ENCODE results near the gene LATS2. TPM values are rescaled to one million over a fixed set of nuclear protein-coding genes. Genes with fewer than 3 reads are reported as not detected.

Gene LATS2
- total and polyA plus RNA-seq, 2 of the 8 experiments (the other 6 are each of a cell fraction or from before 2014, with no cell fraction given): 8.3 to 26.2 TPM

DNA sequence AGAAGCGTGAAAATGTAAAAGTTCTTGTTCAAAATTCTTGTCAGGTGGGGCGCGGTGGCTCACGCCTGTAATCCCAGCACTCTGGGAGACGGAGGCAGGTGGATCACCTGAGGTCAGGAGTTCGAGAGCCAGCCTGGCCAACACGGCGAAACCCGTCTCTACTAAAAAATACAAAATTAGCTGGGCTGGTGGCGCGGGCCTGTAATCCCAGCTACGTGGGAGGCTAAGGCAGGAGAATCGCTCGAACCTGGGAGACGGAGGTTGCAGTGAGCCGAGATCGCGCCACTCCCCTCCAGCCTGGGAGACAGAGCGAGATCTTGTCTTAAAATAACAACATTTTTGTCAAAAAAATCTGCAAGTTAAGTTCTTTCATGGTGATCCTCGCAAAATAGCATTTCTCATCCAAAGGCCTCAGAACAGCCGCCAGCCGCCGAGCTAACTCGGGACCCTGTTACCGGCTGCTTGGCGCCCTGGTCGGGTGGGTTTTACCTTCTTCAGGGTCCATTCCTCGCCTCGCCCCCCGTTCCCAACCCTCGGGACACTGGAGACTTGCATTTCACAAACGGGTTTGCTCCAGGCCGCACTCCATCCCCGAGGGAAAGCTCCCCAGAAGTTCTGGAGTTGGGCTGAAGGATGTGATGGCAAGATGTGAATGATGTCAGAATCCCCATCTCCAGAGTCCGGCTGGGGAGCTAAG is 1.6 kb downstream of the LATS2 start:
- POLR2A ChIA-PET (ENCODE audit: partially characterized antibody): interaction anchor here (0.6 to 4.9 kb wide), 18 partner anchors 8 to 1186 kb away, joined by 3 to 45 read pairs (median 6); partner anchors contain the start of genes MRPL57 and SKA3
- Histone ChIP-seq H4K20me1 (replicated peaks in 1 of 2; ENCODE audit: control insufficient read depth in 1 of 2, insufficient read depth in 2 of 2, low read length in 2 of 2) (peaks cover 16 to 34% of the 10 kb centered on the region in 2 experiments), H3K79me1 (ENCODE audit: low read depth, low read length) (peaks cover 6% of the 10 kb centered on the region), H2BK20ac (ENCODE audit: low read length) (no peak overlapping the region), H3K4me3 (ENCODE audit: extremely low read depth in 1 of 4, insufficient read depth in 2 of 4, low read depth in 3 of 4, low read length in 4 of 4) (peak overlapping the region; percentile 83 to 97 (median 88)), H2BK15ac (ENCODE audit: low read length) (peak overlapping the region; percentile 92; the same call in 1 of the 2 replicates), H4K91ac (replicated peaks; ENCODE audit: insufficient read length, low read length) (peak overlapping the region; percentile 65), H2BK120ac (replicated peaks; ENCODE audit: low read depth, low read length) (no peak overlapping the region), H3K79me2 (ENCODE audit: control insufficient read depth in 1 of 2, insufficient read depth in 2 of 2, low read length in 2 of 2) (peaks cover 16 to 55% of the 10 kb centered on the region in 2 experiments), H3K27ac (ENCODE audit: low read depth, low read length) (no peak overlapping the region), H4K5ac (ENCODE audit: insufficient read length, low read depth, low read length) (no peak overlapping the region), H3K4ac (replicated peaks; ENCODE audit: insufficient read length, low read depth, low read length) (no peak overlapping the region), H2BK5ac (ENCODE audit: low read depth, low read length) (no peak overlapping the region), H2AK5ac (ENCODE audit: low read depth, low read length) (no peak overlapping the region), H3K23me2 (ENCODE audit: low read depth, low read length) (peaks cover 4% of the 10 kb centered on the region; the same call in 1 of the 2 replicates), H3K4me1 (replicated peaks in 1 of 4; ENCODE audit: control insufficient read depth in 3 of 4, insufficient read depth in 4 of 4, low read length in 3 of 4) (peaks cover 0 to 5% (median 5%) of the 10 kb centered on the region in 4 experiments; a peak in 5 of 7 replicates), H3K4me2 (ENCODE audit: insufficient read depth in 1 of 2, low read depth in 2 of 2, low read length in 2 of 2) (peak overlapping the region; percentile 75 to 88), H3K27me3 (replicated peaks in 1 of 4; ENCODE audit: control insufficient read depth in 3 of 4, extremely low read depth in 1 of 4, insufficient read depth in 3 of 4, low read length in 3 of 4) (no peaks in the 10 kb centered on the region), H3K9me3 (ENCODE audit: insufficient read depth in 2 of 2, low read depth in 1 of 2, low read length in 1 of 2) (no peaks in the 10 kb centered on the region), H3K56ac (replicated peaks; ENCODE audit: insufficient read length, low read depth, low read length) (no peak overlapping the region), H3K9ac (replicated peaks in 1 of 4; ENCODE audit: extremely low read depth in 1 of 4, low read depth in 3 of 4, low read length in 3 of 4) (peak overlapping the region; percentile 89 to 100 (median 91)), H4K8ac (ENCODE audit: extremely low read depth, insufficient read depth, low read length) (peak overlapping the region; percentile 86), H2AFZ (ENCODE audit: low read length) (no peak overlapping the region), H3K18ac (ENCODE audit: extremely low read depth, low read length) (peak overlapping the region; percentile 60; the same call in 1 of the 2 replicates), H3K23ac (ENCODE audit: insufficient read length) (no peak overlapping the region), H3K36me3 (ENCODE audit: control insufficient read depth in 2 of 4, insufficient read depth in 4 of 4, low read length in 3 of 4) (no peaks in the 10 kb centered on the region), H2BK12ac (ENCODE audit: low read depth, low read length) (peak overlapping the region; percentile 92), H3K14ac (ENCODE audit: insufficient read length) (no peak overlapping the region)
- FAIRE-seq (no peak), DNase-seq (ENCODE audit: low read depth in 1 of 2, low spot score in 2 of 2) (no peak)
- CTCF ChIA-PET (ENCODE audit: partially characterized antibody): interaction anchor here (0.6 to 1.5 kb wide), 2 partner anchors 10 to 354 kb away, joined by 3 read pairs; no protein-coding TSS in a partner anchor
- TF ChIP-seq HDAC2 (IDR thresholded peaks at IDR 0.05; ENCODE audit: borderline replicate concordance in 1 of 2, low read depth in 2 of 2, low read length in 2 of 2) (0 out of 4 replicates have a peak, but pooled peaks of 1 of the 2 experiments have one; percentile 14), JUND (IDR thresholded peaks at IDR 0.05; ENCODE audit: low read length) (0 out of 2 replicates have a peak, but pooled peaks have one; percentile 33), SIX5 (IDR thresholded peaks at IDR 0.05; ENCODE audit: low read depth, low read length) (no peak)
- WGBS, 2 experiments (ENCODE audit: extremely low coverage in 1 of 2, insufficient coverage in 1 of 2, insufficient read length in 1 of 2, insufficient replicate concordance in 2 of 2, low coverage in 1 of 2, low lambda C conversion rate in 2 of 2, missing lambda C conversion rate in 1 of 2): 60% methylated on average over 35 of the region's 35 CpGs; no CpG with 5 or more reads in 1 of the 2 experiments
